RWPE2 (cell line): ENCODE measurements around the gene AKAP12.
A peak's percentile ranks its signal among the peaks of the same experiment; 100 is the strongest.

ENCODE experiments used
- ATAC-seq: fragments of 200-7000 bp; cut with Tn5 transposase; 3 replicates; pipeline ENCODE4 v1.9.1; 2021; ENCODE audit warnings: low read depth
- DNase-seq: peaks from one replicate; pipeline ENCODE4 v3.0.0-alpha.2; 2020; ENCODE audit warnings: low spot score
- H3K27ac ChIP-seq: fragments of 450-650 bp; 2 replicates; pipeline ENCODE4 v1.5.1; 2017; ENCODE audit warnings: mild to moderate bottlenecking; ENCODE audit not compliant: poor library complexity, severe bottlenecking
- H3K27me3 ChIP-seq: fragments of 250-450 bp; sonication (Bioruptor Pico); 2 replicates; pipeline ENCODE4 v1.5.1; 2021; ENCODE audit warnings: mild to moderate bottlenecking, moderate library complexity; ENCODE audit not compliant: insufficient read depth, poor library complexity, severe bottlenecking
- H3K36me3 ChIP-seq: fragments of 250-450 bp; sonication (Bioruptor Pico); 2 replicates; pipeline ENCODE4 v1.5.1; 2020; ENCODE audit warnings: low read depth, mild to moderate bottlenecking, moderate library complexity
- H3K4me1 ChIP-seq: fragments of 250-450 bp; sonication (Bioruptor Pico); 2 replicates; pipeline ENCODE4 v1.5.1; 2021; ENCODE audit warnings: mild to moderate bottlenecking, moderate library complexity; ENCODE audit not compliant: insufficient read depth, poor library complexity, severe bottlenecking
- H3K4me3 ChIP-seq: fragments of 250-450 bp; sonication (Bioruptor Pico); 2 replicates; pipeline ENCODE4 v1.5.1; 2021; ENCODE audit warnings: mild to moderate bottlenecking, moderate library complexity; ENCODE audit not compliant: severe bottlenecking
- H3K9me3 ChIP-seq: fragments of 250-450 bp; sonication (Bioruptor Pico); 2 replicates; pipeline ENCODE4 v1.5.1; 2021; ENCODE audit warnings: mild to moderate bottlenecking, moderate library complexity; ENCODE audit not compliant: severe bottlenecking
- CTCF ChIP-seq: fragments of 450-650 bp; IDR thresholded peaks from one replicate; pipeline ENCODE4 v1.5.1; 2017; ENCODE audit warnings: mild to moderate bottlenecking, moderate library complexity; ENCODE audit not compliant: poor library complexity, severe bottlenecking

Gene AKAP12

GRCh38 chr6:151263035-151263434 is 23.3 kb downstream of the AKAP12 start:
- no peak overlapping the region for H3K4me3 ChIP-seq
- no peak for TF ChIP-seq CTCF
- H3K4me1 ChIP-seq, result no peaks in the 10 kb centered on the region
- ATAC-seq (no peak), DNase-seq (no peak)
- no peaks in the 10 kb centered on the region for H3K27me3 ChIP-seq
- no peak overlapping the region for H3K27ac ChIP-seq
- no peaks in the 10 kb centered on the region for H3K9me3 ChIP-seq
- no peaks in the 10 kb centered on the region for H3K36me3 ChIP-seq

DNA sequence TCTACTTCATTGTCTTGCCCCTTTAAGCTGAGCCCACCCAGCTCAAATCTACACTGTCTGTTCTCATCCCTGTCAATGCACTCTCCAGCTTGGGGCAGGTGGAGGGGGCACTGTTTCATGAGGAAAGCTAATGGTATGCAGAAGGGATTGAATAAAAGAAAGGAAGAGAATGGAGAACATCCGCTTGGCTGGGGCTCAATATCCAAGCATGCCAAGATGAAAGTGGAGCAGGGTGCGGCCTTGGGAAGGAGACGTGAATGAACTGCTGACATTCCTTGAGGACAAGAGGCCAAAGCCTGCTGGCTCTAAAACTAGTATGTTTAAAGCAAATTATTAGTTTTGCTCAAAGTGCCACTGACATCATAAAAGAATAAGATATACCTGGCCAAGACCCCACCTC is 24.2 kb downstream of the AKAP12 start:
- Histone ChIP-seq H3K36me3 (no peaks in the 10 kb centered on the region), H3K4me3 (no peak overlapping the region), H3K27me3 (no peaks in the 10 kb centered on the region), H3K27ac (no peak overlapping the region), H3K9me3 (no peaks in the 10 kb centered on the region), H3K4me1 (peaks cover under 1% of the 10 kb centered on the region)
- ATAC-seq (no peak), DNase-seq (no peak)
- TF ChIP-seq CTCF, result no peak

DNA sequence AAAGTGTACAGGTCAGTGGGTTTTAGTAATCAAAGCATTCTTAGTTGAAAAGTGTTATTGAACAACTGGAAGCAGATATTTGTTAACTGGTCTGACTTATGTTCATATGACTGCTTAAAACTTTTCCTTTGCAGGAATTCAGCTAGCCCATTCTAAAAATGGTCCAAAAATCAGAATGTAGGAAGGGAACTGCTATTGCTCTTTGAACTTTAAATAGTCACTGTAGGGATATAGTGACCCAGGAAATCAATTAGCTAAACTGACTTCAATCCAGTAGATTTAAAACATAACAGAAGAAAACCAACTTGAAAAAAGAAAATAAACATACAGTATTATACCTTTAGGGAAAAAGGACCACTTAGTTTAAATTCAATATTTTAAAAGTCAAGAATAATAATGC is 25.5 kb downstream of the AKAP12 start:
- H3K9me3 ChIP-seq, result no peaks in the 10 kb centered on the region
- DNase-seq (no peak), ATAC-seq (no peak)
- no peaks in the 10 kb centered on the region for H3K36me3 ChIP-seq
- H3K4me3 ChIP-seq, result no peak overlapping the region
- H3K27me3 ChIP-seq, result no peaks in the 10 kb centered on the region
- peaks cover 9% of the 10 kb centered on the region for H3K4me1 ChIP-seq
- H3K27ac ChIP-seq, result no peak overlapping the region
- TF ChIP-seq CTCF, result no peak

- TF ChIP-seq CTCF, result no peak
- Histone ChIP-seq H3K27ac (peak overlapping the region; percentile 29), H3K27me3 (no peaks in the 10 kb centered on the region), H3K36me3 (no peaks in the 10 kb centered on the region), H3K9me3 (no peaks in the 10 kb centered on the region), H3K4me3 (no peak overlapping the region), H3K4me1 (peaks cover 9% of the 10 kb centered on the region)
- no peak for DNase-seq
- ATAC-seq, result peak; percentile 77
Observed at GRCh38 chr6:151269321-151269995, 29.7 kb downstream of the AKAP12 start.

DNA sequence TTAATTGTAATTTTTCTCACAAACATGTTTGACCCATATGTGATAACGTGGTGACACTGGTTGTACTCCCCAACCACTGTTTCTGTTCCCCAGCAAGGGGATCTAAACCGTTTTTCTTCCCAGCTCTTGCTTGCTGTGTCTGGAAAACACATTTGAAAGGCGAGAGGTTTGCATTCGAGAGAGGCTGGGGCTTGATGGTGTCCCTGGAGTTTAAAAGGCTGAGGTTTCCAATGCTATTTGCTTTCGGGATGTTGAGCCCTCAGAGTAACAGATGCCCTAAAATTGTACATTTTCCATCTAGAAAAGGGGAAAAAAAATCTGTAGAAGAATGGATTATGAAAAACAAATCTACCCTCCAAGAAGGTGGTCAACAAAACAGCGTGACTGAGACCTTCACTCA is 35.4 kb downstream of the AKAP12 start:
- no peak for DNase-seq
- Histone ChIP-seq H3K4me3 (no peak overlapping the region), H3K9me3 (no peaks in the 10 kb centered on the region), H3K27me3 (no peaks in the 10 kb centered on the region), H3K27ac (no peak overlapping the region), H3K4me1 (peaks cover 3% of the 10 kb centered on the region), H3K36me3 (no peaks in the 10 kb centered on the region)
- TF ChIP-seq CTCF, result no peak
- no peak for ATAC-seq
